SK-N-MC (cell line): ENCODE data around the gene DCUN1D5.

ENCODE experiments used
- DNase-seq: peaks from one replicate; pipeline ENCODE4 v3.0.0-alpha.2; 2011; ENCODE audit warnings: low read depth, low spot score
- H3K27ac ChIP-seq: fragments of 200-600 bp; sonication (generic); 2 replicates; pipeline ENCODE4 v1.5.1; 2016; ENCODE audit warnings: mixed run types
- H3K36me3 ChIP-seq: fragments of 200-600 bp; sonication (generic); 2 replicates; pipeline ENCODE4 v1.6.1; 2017; ENCODE audit warnings: antibody characterized with exemption, low read length, mixed read lengths; ENCODE audit not compliant: insufficient read depth
- H3K4me3 ChIP-seq: fragments of 200-600 bp; sonication (generic); 2 replicates; pipeline ENCODE4 v1.5.1; 2016
- H3K9ac ChIP-seq: fragments of 200-600 bp; sonication (generic); 2 replicates; pipeline ENCODE4 v1.8.0; 2017; ENCODE audit warnings: mixed run types, mixed read lengths; ENCODE audit not compliant: insufficient read length
- H3K9me3 ChIP-seq: fragments of 200-600 bp; sonication (generic); 2 replicates; pipeline ENCODE4 v1.6.1; 2017; ENCODE audit warnings: low read depth, mild to moderate bottlenecking, antibody characterized with exemption, low read length, moderate library complexity, mixed read lengths
- EZH2 ChIP-seq: fragments of 200-600 bp; sonication (generic); IDR thresholded peaks from one replicate; pipeline ENCODE4 v1.6.1; 2017; ENCODE audit warnings: antibody characterized with exemption
- FOXP2 ChIP-seq: optimal IDR thresholded peaks from 2 replicates; pipeline ENCODE3; 2011; ENCODE audit warnings: mild to moderate bottlenecking, moderate library complexity; ENCODE audit not compliant: insufficient read depth; ENCODE audit errors: extremely low read length, control extremely low read depth
- POLR2AphosphoS5 ChIP-seq: IDR thresholded peaks from 2 replicates; pipeline ENCODE4 v1.6.1; 2012; ENCODE audit warnings: mild to moderate bottlenecking, low read depth, low read length, borderline replicate concordance

The DCUN1D5 gene

GRCh38 chr11:103024086-103024485 is 67.9 kb downstream of the DCUN1D5 start:
- no peaks in the 10 kb centered on the region for H3K36me3 ChIP-seq
- H3K27ac ChIP-seq, result no peak overlapping the region
- peaks cover 4% of the 10 kb centered on the region; the same call in 1 of the 2 replicates for H3K9me3 ChIP-seq
- TF ChIP-seq FOXP2, result no peak
- no peak for TF ChIP-seq EZH2
- no peak for TF ChIP-seq POLR2AphosphoS5
- no peak overlapping the region for H3K4me3 ChIP-seq
- H3K9ac ChIP-seq, result no peak overlapping the region
- no peak for DNase-seq

- no peak for TF ChIP-seq FOXP2
- TF ChIP-seq EZH2, result no peak
- TF ChIP-seq POLR2AphosphoS5, result no peak
- no peak for DNase-seq
- H3K9ac ChIP-seq, result no peak overlapping the region
- no peaks in the 10 kb centered on the region; the same call in 1 of the 2 replicates for H3K9me3 ChIP-seq
- H3K4me3 ChIP-seq, result no peak overlapping the region
- H3K27ac ChIP-seq, result no peak overlapping the region
- H3K36me3 ChIP-seq, result no peaks in the 10 kb centered on the region
These were observed 75.9 kb downstream of the DCUN1D5 start for GRCh38 chr11:103016031-103016430.

- TF ChIP-seq FOXP2 (no peak), EZH2 (no peak)
- DNase-seq, result no peak
- Histone ChIP-seq H3K4me3 (no peak overlapping the region), H3K9ac (no peak overlapping the region), H3K27ac (no peak overlapping the region), H3K9me3 (no peaks in the 10 kb centered on the region), H3K36me3 (no peaks in the 10 kb centered on the region)
These were observed 78.5 kb downstream of the DCUN1D5 start for GRCh38 chr11:103013421-103013820.
